Stimulated activated CD8-positive, alpha-beta memory T cell treated with anti-CD3 and anti-CD28 coated beads, Interleukin-4, amount 100 ng/mL, for 24 hours (primary cell): ENCODE measurements around the gene MGAT5B.
"Not testable (repeated sequence)": the region's sequence is repeated elsewhere in the genome, so short reads cannot be mapped to it uniquely, and the experiment has no call there.

ENCODE experiments used
- DNase-seq: peaks from one replicate; pipeline ENCODE4 v3.0.0-alpha.2; 2020; ENCODE audit warnings: low read depth

Gene MGAT5B

DNA sequence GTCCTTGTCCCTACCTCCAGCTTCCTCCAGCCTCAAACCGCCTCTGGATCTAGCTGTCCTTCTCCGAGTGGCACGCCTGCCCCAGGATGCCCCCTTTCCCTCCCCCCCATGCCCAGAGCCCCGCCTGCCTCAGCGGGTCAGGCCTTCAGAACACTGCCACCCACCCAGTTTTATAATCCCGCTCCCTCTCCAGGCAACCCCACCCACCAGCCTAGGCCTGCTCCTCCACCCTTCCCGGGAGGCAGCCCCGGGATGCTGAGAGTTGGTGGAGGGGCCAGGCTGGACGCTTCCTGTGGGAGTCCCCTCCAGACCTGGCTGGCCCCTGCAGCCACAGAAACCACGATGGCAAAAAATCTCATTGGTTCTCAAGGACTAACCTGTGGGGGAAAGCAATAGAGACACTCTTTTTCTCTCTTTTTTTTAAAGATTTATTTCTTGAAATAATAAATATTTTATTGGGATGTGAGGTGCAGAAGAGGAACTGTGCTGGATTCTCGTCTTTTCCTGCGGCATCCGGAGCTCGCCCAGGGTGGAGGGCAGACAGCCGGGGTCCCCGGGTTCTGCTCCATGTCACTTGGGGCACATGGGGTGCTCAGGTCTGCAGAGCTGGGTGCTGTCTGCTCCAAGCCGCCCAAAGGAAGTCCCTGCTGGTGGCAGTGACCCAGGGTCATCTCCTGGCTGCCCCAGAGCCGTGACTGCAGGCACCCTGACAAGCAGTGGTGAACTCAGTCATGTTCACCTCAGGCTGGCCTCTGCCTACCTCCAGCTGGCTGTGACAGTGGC lies 81.9 kb downstream of the MGAT5B start:
- no peak for DNase-seq

DNA sequence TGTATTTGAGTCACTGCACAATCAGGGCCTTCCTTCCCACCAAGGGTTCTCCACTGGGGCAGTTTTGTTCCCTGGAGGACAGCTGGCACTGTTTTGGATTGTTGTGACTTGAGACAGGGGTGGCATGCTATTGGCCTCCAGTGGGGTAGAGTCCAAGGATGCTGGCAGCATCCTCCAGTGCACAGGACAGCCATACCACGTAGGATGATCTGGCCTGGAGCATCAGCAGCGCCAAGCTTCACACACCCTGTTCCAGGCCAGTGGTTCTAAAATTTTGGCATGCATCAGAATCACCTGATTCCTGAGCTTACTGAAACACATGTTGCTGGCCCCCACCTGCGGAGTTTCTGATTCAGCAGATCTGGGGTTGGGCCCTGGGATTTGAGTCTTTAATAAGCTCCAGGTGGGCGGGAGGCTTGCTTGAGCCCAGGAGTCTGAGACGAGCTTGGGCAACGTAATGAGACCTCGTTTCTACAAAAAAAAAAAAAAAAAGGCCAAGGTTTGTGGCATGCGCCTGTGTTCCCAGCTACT lies 83.2 kb downstream of the MGAT5B start:
- no peak for DNase-seq

DNA sequence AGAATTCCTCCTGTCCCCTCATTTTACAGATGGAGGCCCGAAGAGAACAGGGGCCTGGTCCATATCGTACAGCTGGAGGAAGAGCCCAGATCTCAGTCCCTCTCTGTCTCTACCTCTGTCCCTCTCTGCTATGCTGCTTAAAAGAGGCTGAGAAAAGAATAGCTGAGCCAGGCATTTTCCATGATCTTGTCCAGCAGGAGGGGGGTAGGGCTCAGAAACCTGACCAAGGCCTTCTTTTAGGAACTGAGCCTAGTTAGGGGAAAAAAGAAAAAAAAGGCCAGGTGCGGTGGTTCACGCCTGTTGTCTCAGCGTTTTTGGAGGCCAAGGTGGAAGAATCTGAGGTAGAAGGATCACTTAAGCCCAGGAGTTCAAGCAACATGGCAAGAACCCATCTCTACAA lies 84.2 kb downstream of the MGAT5B start:
- no peak for DNase-seq

DNA sequence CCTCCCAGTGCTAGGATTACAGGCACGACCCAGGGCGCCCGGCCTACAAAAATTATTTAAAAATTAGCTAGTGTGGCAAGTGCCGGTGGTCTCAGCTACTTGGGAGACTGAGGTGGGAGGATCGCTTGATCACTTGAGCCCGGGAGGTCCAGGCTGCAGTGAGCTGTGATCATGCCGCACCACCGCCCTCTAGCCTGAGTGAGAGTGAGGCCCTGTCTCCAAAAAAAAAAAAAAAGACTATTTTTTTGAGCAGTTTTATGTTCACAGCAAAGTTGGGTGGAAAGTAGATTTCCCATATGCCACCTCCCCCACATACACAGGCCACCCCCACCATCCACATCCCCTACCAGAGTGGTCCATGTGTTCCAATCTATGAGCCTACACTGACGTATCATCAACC lies 84.9 kb downstream of the MGAT5B start:
- no peak for DNase-seq

DNA sequence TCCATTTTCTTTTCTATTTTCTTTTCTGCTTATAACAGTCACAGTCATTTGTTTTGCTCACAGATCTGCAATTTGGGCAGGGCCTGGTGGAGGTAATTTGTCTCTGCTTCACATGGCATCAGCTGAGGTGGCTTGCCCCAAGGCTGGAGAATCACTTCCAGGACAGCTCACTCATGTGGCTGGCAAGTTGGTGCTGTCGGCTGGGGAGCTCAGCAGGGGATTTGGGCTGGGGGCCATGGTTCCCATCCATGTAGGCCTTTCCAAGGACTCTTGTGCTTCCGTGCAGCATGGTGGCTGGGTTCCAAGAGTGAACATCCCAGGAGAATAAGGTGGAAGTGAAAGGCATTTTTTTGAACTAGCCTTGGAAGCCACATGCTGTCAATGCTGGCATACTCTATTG lies 85.7 kb downstream of the MGAT5B start:
- DNase-seq = no peak

DNA sequence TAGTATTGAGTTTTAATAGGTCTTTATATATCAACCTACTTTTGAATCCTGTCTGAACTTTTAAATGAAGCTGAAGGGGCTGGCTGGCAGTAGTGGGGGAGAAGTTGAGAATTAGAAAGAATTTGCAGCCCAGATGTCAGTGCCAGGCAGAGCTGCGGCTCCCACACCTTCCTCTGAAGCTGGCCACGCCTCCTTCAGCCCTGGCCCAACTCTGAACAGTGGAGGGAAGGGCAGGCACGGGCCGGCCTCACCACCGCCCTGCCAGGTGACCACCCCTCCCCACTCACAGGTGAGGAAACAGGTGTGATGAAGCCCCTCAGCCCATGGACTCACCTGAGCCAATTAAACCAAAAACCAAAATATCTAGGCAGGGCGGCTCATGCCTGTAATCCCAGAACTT lies 87.0 kb downstream of the MGAT5B start:
- no peak for DNase-seq

DNA sequence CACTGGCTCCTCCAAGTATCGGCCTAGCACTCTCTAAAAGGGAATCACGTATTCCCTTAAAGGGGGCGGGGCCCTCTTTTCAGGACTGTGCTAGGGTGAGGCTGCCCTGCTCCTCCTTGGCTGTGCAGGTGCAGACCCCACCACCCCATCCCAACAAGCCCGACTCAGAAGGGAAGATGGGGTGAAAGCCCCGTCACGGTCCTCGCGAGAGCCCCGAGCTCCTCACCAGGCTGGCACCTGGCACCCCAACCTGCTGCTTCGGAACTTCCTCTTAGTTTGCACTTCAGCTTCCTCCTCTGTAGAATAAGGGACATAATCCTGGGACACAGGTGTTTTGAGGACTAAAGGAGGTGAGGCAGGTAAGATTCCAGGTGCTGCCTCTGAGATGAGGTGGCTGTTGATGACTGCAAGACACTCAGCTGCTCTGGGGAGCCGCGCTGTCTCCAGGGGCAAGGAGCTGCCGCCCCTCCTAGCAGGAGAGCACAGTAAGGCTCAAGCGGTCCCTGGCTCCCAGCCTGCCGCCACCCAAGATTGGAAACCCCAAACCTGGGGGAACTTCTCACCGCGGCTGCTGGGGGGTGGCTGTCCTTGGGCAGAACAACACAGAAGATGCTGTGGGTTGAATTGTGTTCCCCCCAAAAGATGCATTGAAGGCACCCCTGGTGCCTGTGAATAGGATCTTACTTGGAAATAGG lies 88.8 kb downstream of the MGAT5B start:
- no peak for DNase-seq

DNA sequence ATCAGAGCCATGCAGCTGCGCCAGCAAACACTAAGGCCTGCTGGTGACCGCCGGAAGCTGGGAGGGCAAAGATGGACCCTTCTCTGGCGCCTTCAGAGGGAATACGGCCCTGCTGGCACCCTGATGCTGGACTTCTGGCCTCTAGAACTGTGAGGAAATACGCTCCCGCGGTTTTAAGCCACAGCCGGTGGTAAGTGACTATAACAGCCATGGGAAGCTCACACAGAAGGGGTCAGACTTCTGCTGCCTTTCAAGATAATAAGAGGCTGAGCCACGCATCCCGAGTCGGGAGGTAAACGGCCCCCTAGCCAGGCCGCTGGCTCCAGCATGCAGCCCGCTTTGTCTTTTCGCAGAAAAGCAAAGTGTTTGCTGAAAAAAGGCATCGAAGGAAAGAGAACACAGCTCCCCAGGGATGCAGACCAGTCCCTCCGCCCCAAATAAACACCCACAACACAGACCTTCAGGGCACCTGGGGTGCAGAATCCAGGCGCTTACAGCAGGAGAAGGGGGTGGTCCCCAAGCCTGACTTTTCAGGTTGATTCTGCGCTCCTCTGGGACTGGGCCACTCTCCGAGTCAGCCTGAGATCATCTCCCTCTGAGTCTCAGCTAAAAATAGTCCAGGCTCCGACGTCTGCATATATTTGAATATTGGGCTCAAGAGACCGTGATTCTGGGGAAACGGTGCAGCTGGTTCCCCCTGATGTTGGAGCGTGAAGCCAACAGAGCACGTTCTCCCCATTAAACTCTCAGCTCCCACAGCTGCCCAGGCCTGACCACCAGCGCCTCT lies 89.7 kb downstream of the MGAT5B start:
- no peak for DNase-seq

DNA sequence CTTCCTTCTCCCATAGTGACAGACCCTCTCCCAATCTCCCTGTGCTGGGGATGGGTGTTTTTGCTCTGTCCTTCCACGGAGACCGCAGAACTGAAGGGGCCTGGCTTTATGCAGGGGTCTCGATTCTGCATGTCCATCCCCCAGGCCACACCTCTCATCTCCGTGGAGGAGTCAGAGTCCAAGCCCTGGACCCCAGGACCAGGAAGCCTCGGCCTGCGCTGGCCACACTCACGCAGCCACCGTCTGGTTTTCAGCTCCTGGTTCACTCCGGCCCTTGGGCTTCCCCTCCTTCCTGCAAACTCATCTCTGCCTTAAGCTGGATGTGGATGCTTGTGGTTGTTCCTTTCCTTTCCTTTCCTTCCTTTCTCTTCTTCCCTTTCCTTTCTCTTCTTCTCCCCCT lies 90.8 kb downstream of the MGAT5B start:
- DNase-seq = no peak

DNA sequence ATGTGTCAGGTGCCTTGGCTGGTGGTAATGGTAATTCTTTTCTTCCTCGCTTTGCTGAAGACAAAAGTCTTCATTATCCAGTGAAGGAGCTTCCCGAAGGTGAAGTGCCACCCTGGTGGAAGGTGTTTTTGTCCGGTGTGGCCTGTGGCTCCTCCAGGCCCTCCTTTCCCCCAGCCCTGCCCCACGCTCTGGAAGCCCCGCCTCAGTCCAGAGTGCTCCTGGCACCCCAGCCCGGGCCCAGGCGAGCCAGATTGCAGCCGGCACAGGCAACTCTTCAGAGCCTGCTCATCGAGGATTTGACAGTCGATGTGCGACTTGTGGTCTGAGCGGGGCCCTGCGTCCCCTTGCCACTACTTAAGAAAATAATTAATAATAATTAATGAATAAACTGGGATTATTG lies 93.7 kb downstream of the MGAT5B start:
- no peak for DNase-seq

DNA sequence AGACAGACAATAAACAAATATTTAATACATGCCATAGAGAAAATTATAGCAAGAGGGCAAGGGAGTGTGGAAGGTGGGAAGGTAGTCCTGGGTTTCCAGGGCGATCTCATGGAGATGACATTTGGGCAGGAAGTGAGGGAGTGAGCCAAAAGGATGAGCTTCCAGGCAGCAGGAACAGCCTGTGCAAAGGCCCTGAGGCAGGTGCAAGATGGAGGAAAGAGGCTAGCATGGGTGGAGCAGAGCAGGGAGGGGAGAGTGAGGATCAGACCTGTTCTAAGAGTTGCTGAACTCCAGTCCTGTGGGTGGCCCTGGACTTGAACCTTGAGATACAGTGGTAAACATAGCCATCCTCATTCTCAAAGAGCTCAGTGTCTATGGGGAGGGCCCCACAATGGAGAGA lies 94.7 kb downstream of the MGAT5B start:
- DNase-seq = no peak

DNA sequence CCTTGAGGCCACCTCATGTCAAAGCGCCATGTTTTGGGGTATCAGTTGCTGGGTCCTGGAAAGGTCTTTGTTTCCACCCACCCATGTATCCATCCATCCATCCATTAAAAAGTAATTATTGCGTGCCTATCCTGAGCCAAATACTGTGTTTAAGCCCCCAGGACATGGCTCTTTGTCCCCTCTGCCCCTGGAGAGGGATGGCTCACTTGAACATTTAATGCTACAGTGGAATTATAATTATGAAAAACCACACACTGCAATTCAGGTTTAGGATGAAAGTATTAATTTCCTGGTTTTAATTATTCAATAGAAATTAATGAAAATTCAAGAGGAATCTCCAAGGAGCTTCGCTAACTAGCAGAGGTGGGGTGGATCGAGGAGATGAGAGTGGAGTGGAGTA lies 97.8 kb downstream of the MGAT5B start:
- no peak for DNase-seq

DNA sequence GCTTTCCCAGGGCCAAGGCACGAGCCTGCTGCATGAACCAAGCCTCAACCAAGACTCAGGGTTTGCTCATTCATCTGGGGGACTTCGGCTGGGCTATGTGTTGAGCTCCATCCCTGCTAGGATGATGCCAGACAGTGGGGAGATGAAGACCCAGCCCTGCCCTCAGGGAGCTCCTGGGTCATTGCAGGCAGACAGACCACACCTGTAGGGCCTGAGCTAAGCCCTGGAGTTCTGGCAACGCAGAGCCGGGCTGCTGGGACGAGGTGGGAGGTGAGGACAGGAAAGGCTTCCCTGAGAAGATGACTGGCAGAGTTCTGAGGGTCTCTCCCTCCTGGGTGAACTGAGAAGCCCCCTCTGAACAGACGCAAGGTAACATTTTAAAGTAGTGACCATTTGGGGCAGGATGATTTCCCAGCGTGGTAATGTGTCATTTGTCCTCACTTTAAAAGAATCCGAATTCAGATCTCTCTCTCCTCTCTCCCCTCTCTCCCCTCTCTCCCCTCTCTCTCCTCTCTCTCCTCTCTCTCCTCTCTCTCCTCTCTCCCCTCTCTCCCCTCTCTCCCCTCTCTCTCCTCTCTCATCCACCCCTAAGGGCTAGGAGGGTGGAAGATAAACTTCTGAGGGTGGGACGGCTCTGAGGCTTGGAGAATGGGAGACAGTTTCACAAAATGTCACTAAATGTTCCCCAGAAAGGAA lies 98.4 kb downstream of the MGAT5B start:
- no peak for DNase-seq

DNA sequence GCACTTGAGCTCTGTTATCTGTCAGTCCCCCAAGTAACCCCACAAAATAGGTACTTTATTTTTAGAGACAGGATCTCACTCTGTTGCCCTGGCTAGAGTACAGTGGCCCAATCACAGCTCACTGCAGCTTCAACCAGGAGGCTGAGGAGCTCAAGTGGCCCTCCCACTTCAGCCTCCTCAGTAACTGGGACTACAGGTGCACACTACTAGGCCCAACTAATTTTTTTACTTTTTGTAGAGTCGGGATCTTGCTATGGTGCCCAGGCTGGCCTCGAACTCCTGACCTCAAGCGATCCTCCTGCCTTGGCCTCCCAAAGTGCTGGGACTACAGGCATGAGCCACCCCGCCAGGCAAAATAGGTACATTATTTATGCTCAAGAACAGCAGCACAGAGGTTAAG lies 99.6 kb downstream of the MGAT5B start:
- no peak for DNase-seq

DNA sequence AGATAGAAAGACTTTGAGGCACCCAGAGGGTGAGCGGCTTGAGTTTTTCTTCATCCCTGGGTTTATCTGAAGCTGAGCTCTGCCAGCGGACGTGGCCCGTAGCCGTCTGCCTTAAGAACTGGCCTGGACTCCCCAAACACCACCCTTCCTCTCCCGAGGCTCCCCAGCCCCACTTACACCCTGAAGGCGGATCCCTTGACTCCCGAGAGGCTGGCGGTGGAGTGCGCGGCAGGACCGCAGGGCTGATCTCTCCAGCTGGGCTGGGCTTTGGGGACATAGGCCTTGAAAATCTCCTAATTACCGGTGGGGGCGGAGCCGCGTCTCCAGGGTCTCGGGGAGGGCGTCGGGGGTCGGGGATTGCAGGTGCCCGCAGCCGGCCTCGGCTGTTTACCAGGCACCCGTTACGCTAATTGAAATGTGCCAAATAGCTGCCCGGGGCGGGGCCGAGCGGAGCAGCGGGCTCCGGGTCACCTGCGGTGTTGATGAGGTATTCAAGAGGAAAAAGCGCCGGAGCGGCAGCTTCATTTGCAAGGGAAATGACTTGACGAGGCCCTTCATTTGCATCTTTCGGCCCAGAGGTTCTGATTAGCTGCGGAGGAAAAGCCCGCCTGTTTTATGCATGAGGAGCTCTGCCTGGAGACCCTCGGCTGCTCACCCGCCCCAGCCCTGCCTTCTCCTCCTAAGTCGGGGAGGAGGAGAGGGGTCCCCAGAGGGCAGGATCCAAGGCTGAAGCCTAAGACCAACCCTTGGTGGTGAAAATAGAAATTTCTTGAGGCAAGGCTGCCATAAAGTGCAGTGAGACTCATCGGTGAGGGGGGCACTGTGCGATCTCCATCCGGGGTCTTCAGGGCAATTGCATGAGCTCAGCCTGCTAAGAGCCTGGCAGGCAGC lies 100.7 kb downstream of the MGAT5B start:
- peak; percentile 21 for DNase-seq

DNA sequence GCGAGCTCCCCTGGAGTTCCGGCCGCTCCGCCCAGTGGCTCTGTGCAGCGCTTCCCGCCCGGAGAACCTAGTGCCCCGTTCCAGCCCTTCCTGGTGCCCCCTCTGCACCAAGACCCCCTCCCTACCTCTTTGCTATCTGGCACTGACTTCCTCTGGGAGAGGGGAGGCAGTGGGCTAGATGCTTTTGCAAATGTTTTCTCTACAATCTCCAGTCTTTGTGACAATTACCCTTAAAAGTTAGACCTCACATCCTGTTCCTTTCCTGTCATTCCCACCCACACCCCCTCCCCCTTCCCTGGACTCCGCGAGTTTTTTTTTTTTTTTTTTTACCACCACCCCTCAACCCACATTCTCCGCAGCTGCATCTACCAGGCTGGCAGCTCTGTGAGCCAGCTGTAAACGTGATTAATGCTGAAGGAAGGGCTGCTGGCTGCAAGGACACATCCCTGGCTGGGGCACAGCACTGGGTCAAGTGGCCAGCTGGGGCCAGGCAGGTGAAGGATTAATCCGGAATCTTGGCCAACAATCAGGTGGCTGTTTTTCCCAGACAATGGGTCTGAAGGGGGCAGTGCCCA lies 101.5 kb downstream of the MGAT5B start:
- no peak for DNase-seq

DNA sequence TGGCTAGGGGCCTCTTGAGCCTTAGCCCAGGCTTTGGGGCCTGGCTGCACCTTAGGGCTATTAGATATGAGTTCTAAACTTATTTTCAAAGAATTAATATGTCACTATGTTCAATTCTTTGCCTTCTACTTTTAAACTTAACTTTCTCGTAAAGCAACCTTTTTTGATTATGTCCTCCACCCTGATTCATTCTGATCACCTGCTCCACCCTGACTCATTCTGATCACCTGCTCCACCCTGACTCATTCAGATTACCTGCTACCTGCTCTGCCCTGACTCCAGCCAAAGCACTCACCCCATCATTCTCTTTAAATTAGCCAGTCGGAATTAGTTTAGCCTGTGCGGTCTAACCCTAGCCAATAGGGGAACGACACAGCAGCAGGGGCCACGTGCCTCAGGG lies 102.0 kb downstream of the MGAT5B start:
- not testable (repeated sequence) for DNase-seq

DNA sequence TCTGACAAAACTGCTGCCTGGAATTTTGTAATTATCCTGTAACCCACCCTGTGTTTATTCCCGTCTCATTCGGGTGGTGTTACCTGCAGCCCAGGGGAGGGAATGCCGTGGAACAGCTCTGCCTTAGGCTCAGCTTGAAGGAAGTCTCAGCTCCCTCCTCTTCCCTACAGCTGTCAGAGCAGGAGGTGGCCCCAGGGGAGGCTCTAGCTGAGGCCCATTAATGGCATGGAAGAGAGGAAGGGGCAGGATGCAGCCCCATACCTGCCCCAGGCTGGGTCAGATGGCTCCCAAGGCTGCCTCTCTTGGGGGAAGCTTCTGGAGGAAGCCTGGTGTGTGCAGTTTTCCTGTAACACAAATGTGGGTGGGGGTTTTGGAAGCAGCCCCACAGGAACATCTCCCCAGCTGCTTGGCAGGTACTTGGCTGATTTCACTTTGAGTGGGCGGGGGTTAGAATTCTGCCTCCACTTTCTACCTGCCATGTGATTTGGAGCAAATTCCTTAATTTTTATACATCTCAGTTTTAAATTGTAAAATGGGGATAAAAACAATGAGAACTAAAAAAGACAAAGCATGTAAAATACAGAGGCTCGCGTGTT lies 103.9 kb downstream of the MGAT5B start:
- DNase-seq = no peak

DNA sequence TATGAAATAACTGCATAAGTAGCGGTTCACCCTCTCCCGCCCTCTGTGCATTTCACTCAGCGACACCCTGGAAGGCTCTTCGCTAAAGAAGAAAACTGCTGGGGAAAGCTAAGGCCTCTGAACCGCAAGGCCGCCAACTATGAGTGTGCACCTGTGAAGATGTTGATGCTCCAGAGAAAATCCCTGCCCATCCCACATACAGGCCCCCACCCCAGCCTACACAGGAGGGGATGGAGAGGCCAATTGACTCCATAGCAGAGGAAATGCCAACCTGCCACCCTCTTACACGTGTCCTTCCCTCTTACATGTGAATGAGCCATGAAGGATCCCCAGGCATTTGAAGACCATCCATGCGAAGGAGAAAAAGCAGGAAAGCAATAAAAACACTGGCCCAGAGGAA lies 104.8 kb downstream of the MGAT5B start:
- no peak for DNase-seq

DNA sequence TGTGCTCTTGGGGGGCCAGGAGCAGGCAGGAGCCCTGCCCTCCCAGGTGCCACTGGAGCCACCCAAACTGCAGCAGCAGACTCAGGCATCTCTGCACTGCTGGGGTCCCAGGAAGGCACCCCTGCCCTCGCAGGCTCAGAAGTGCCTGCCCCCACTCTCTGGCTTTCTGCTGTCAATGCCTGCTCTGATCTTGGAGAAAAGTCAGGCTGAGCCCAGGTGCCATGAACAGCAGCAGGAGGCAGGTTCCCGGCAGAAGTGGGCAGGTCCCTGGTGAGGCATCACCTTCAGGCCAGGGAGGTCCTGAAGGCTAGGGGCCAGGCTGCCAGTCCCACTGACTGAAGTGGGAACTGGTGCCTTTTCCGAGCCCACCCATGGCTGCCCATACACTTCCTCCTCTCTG lies 106.5 kb downstream of the MGAT5B start:
- DNase-seq = no peak
